GM12874 (cell line): ENCODE results near the gene KATNB1.

Experiments
- TF ChIP-seq, protein P1 (sequence below): IDR thresholded peaks from 2 replicates; pipeline ENCODE4 v1.5.1; 2011; ENCODE audit warnings: low read depth, mild to moderate bottlenecking, control low read depth, low read length, moderate library complexity; ENCODE audit not compliant: insufficient read depth

The KATNB1 gene

GRCh38 chr16:57734925-57735754, 430 bp upstream of the KATNB1 start:
- TF ChIP-seq, protein P1, sequence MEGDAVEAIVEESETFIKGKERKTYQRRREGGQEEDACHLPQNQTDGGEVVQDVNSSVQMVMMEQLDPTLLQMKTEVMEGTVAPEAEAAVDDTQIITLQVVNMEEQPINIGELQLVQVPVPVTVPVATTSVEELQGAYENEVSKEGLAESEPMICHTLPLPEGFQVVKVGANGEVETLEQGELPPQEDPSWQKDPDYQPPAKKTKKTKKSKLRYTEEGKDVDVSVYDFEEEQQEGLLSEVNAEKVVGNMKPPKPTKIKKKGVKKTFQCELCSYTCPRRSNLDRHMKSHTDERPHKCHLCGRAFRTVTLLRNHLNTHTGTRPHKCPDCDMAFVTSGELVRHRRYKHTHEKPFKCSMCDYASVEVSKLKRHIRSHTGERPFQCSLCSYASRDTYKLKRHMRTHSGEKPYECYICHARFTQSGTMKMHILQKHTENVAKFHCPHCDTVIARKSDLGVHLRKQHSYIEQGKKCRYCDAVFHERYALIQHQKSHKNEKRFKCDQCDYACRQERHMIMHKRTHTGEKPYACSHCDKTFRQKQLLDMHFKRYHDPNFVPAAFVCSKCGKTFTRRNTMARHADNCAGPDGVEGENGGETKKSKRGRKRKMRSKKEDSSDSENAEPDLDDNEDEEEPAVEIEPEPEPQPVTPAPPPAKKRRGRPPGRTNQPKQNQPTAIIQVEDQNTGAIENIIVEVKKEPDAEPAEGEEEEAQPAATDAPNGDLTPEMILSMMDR: no peak

DNA sequence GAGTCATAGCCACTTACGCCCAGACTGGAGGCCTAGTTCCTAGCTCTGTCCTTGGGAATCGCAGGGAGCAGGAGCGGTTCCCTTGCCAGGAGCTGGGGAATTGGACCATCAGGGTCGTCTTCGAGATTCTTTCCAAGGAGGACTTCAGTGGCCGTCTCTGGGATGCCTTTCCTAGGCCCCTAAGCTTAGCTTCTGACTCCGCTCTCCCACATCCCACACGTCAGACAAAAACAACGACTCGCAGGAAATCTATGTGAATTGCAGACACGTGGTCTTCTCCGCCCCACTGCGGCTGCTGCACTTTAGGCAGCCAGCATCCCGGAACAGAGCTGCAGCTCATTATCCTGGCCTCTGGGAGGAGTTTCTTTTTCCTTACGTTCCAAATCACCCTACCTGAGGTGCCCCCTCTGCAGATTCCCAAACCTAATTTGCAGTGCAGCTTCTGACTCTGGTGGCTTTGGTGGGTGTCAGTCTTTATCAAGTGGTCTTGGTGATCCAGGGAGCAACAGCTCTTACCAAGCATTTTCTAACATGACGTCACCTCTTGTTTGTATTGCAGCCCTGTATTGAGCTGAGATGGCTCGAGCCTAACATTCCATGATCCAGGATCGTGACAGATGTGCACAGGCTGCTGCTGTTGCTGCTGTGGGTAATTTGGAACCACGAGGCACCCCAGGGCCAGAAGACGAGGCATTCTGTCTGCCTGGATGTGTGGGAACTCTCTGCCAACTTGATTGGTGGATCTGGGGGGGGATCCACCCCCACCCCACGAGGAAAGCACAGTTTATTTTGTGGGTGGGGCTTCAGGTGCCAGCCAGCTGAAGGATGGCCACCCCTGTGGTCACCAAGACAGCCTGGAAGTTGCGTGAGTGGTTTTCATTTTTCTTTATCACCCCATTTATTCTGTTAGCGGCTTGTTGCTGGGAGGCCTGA, 1.1 kb downstream of the KATNB1 start:
- TF ChIP-seq, protein P1: 0 out of 2 replicates have a peak, but pooled peaks have one; percentile 4

DNA sequence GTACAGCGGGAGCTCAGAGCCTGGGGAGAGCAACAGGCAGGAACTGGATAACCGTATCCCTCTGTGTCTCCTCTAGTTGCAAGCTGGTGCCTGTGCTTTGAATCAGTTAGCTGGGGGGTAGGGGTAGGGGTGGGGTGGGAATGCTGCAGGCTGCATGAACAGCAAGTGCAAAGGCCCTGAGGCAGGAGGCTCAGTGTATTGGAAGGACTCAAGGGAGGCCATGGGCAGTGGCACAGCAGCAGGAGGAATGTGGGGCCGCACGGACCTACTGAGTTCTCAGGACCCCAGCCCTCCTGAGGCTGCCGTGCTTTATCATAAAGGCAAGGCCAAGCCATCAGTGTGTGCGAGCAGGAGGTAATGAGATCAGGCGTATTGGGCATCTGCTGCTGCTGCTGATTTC, 3.3 kb downstream of the KATNB1 start:
- TF ChIP-seq, protein P1: no peak

DNA sequence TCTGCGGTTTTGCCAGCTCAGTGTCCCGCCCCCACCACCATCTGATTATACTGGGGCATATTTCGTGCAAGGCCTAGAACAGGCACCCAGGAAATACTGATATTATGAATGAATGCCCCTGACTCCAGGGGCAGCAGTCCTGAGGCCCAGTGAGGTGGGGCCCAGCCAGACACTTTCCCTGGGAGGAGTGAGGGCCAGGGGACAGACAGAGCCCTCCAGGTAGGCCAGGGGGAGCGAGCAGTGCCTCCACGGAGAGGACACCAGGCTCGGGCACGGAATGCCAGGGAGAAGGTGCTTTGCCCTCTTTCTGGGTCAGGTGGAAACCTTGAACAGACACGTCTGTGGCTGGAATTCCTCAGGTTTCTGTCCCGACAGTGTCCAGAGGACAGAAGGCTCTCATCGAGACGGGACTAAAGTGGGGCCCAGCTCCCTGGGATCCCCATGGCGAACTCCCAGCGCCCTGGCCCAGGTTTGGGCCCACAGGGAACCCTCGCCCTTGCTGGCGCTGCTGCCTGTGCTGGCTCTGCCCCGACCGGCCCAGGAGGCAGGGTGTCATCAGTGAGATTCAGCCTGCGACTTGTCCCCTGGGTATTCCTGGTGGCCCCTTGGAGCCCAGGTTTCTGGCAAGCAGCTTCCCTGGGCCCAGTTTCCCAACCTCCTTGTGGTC, 4.3 kb downstream of the KATNB1 start:
- TF ChIP-seq, protein P1: no peak

DNA sequence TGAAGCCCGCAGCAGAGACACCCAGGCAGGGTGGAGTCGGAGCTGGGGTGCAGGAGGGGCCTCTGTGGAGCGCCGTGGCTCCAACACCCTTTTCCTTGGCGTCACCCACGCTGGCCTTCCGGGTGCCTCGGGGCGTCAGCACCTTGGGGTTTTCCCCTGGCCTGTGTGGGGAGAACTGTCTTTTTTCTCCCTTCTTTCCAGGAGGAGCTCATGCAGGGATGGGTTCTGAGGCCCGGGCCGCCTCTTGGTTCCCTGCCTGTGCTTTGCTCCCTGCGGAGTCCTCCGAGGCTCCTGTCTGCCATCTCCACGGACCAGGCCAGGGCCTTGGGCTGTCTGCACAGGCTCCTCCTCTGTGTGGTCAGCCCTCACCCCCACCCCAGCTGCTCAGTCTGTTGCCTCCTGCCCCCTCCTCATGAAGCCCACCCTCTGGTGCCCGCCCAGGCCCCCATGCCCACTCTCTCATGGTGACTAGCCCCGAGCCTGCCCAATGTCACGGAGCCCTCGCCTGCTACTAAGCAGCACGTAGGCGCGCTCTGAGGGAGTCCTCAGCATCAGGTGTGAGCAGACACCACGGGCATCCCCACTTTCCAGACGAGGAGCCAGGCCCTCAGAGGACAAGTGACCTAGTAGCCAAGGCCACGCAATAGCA, 5.0 kb downstream of the KATNB1 start:
- TF ChIP-seq, protein P1: no peak

- TF ChIP-seq, protein P1: no peak
Observed at GRCh38 chr16:57741660-57742191, 6.2 kb downstream of the KATNB1 start.

DNA sequence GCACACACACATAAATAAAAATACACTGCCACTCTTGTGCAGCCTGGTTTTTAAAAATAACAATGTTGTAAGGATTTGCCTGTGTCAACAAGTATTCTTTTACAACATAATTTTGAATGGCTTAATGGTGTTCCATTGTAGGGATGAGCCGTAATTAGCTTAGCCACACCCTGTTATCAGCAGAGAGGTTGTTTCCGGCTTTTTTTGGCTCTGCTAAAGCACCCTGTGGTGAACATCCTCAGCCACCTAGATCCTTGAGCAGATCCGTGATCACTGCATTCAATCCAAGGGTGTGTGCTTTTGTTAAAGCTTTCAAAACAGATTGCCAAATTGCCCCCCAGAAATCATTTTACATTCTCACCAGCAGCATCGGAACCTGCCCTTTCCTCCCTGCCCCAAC, 7.0 kb downstream of the KATNB1 start:
- TF ChIP-seq, protein P1: no peak
